Renal cortex interstitium (tissue), 15 donors: ENCODE measurements around the gene PRSS53. TPM values are rescaled to one million over a fixed set of nuclear protein-coding genes. Genes with fewer than 3 reads are reported as not detected.
"Not testable (repeated sequence)": the region's sequence is repeated elsewhere in the genome, so short reads cannot be mapped to it uniquely, and the experiment has no call there.

Source experiments
- DNase-seq, 11 donors: peaks; one replicate each; pipeline ENCODE4 v3.0.0-alpha.2; 2013; ENCODE audit warnings: low read depth in 9 of 11, low spot score in 4 of 11; ENCODE audit errors: extremely low read depth in 1 of 11
- long read RNA-seq, 16 experiments: transcript quantifications; one replicate each; lab custom pipeline, GENCODE V29; 2026
- polyA plus RNA-seq, 3 donors: library from polyadenylated mRNA; unstranded; fragments of 120-200 nt; gene quantifications; one replicate each; pipeline ENCODE4 v1.2.1, GENCODE V29; 2013; ENCODE audit not compliant: insufficient read length in 3 of 3

Gene PRSS53
- 1 to 10 TPM in 2 of 3 donors, under 1 TPM in 1; 0.89 to 1.8 (median 1.2) TPM for polyA plus RNA-seq
- long read RNA-seq, donor 1, partial matches to known transcripts = 7 of 12 reads
- long read RNA-seq, donor 1, other reads (novel, unspliced or antisense) = 5 of 12 reads
- long read RNA-seq, donor 2 = 0 reads
- long read RNA-seq, donor 3, partial matches to known transcripts = 21 of 21 reads
- long read RNA-seq, donor 3, other reads (novel, unspliced or antisense) = 0 of 21 reads
- long read RNA-seq, donor 4 = 0 reads
- long read RNA-seq, donor 5 = 0 reads
- long read RNA-seq, donor 6 = 0 reads
- long read RNA-seq, donor 7 = 0 reads
- long read RNA-seq, donor 8 = 0 reads
- long read RNA-seq, donor 9 = 0 reads
- long read RNA-seq, donor 10 = 0 reads
- long read RNA-seq, donor 11 = 0 reads
- long read RNA-seq, donor 12 = 0 reads
- long read RNA-seq, donor 13 = 0 reads
- long read RNA-seq, donor 14, partial matches to known transcripts = 0 of 11 reads
- long read RNA-seq, donor 14, other reads (novel, unspliced or antisense) = 11 of 11 reads
- long read RNA-seq, donor 15 = 0 reads
- long read RNA-seq, donor 16 = 0 reads

DNA sequence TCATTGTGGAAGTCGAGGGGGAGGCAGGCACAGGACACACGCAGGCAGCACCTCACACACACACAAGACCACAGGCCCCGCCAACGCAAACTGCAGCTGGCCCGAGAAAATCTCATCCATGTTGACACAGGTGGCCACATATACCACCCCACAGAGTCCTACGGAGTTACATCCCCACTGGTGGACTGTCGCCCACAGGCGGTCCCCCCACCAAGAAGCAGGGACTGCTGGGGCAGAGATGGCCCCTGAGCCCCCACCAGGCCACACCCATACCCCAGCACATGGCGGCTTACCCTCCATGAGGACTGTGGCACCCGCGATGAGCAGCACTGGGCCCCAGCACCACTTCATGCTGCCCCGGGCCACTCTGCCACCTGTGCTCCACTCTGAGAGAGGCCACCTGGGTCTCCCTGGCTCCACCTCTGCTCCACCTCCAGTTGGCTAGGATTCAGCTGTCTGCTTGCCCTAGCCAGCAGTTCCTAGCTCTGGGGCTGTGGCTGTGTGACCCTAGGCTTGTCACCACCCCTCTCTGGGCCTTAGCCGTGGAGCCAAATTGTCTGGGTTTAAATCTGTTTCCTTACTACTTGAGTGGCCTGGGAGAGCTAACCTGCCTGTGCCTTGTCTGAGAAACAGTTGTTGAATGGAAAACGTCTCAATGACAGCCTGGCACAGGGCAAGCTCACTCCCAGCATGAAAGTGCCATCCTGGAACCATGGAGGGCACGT, at the start of gene PRSS53:
Gene PRSS53 (minus strand): TSS at position 485 of the 725 bp plus-strand sequence. CDS start 134 bp downstream, at position 351.
- DNase-seq = no peak

DNA sequence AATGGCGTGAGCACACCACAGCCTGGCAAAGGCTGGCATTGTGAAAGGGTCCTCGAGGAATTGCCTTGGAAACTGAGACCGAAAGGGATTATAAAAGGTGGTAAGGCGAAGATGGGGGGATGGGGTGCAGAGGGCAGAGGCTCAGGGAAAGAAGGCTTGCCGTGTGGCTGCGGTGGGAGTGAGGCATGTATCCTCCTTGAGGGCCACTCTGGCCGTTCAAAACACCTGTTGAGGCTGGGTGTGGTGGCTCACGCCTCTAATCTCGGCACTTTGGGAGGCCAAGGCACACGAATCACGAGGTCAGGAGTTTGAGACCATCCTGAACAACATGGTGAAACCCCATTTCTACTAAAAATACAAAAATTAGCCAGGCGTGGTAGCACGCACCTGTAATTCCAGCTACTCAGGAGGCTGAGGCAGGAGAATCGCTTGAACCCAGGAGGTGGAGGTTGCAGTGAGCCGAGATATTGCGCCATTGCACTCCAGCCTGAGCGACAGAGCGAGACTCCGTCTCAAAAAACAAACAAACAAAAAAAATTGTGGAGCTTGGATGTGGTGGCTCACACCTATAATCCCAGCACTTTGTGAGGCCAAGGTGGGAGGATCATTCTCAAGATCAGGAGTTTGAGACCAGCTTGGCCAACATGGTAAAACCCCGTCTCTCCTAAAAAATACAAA, 48.2 kb upstream of the PRSS53 start:
- not testable (repeated sequence) for DNase-seq

DNA sequence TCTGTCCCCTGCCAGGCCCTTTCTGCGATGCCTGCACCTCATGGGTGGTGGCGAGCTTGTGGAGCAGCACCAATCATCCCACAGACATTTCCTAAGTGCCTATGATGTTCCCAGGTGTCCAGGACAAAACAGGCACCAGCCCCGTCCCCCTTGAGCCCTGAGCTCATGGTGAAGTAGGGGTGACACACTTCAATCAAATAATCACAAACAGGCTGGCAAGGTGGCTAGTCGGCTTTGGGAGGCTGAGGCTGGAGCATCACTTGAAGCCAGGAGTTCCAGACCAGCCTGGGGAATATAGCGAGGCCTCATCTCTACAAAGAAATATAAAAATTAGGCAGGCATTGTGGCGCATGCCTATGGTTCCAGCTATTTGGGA, 47.5 kb upstream of the PRSS53 start:
- no peak for DNase-seq

DNA sequence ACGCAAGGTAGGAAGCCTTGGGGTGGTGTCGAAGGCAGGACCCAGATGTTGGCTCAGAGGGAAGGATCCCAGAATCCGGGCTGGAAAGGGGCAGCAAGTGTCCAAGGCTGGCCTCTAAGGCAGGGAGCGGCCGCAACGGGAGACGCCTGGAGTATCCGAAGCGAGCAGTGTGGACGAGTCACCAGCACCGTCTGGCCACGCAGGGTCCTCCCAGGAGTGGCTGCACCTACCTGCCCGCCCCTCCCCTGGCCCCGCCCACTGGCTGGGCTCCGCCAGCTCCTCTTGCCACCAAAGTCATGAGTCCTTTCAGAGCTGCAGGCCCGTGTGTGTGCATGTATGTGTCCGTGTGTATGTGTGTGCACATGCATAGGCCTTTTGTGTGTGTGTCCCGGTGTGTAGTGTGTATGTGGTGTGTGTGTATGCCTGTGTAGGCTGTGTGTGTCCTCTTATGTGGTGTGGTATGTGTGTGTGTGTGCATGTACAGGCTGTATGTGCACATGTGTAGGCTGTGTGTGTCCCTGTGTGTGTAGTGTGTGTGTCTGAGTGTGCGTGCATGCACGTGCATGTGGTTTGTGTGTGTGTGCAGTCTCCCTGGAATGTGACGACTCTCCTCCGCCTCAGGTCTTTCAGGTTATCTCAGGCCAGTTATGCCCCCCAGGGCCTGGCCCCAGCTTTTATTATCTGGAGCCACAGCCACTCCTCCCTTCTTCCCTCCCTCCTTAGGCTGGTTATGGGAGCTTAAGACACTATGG, 47.0 kb upstream of the PRSS53 start, which contains the start of gene PRSS8:
Gene PRSS8 (minus strand): TSS at position 193 of the 752 bp plus-strand sequence. CDS start 229 bp downstream, outside the sequence.
- DNase-seq = peak in 1 of 11 donors; percentile 27

DNA sequence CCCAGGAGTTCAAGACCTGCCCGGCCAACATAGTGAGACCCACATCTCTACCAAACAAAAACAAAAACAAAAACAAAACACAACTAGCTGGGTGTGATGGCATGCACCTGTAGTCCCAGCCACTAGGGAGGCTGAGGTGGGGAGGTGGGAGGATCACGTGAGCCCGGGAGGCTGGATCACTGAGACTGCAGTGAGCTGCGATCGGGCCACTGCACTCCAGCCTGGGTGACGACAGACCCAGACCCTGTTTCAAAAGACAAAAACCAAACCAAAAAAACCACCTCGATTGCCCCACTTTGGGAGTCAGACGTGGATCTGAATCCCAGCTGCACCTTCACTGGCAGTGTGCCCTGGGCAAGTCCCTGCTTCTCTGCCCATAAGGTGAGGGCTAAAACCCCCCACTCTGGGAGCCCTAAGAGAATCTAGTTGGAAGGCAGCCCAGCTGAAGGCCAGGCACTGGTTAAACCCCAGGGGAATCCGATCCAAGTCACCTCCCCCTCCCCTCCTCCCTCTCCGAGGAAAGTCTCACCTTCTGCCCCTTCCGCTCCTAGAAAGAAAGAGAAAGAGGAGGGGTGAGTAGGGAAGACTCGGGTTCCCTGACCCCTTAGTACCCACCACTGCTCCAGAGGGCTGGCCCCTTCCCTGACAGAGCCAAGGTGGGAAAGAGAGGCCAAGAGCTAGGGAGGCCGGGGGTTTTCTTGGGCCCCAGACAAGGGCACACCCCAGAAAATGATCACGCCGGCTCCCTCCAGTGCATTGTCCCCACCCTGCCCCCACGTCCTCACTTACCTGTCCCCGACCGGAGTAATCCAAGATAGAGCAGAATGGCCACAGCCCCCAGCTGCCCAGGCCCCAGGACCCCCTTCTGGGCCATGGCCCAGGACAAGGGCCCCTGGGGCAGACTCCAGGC, 46.1 kb upstream of the PRSS53 start:
- DNase-seq = peak in 1 of 11 donors; percentile 44

DNA sequence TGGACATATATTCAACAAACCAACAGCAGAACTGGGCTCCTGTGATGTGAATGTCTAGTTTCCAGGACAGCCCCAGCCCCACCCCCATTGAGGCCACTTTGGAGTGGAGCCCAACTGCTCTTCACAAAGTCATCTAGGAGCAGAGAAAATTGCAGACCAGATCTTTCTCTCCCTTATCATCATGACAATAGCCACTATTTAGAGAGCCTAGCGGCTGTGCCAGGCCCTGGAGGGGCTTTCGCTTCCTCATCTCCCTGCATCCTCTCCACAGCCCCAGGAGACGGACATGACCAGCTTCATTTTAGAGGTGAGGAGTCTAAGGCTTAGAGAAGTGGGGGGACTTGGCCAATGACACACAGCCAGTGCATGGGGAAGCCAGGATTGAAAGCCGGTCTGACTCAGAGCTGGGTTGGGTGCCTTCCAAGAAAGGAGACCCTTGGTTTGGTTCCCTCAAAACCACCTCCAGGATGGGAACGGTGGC, 45.4 kb upstream of the PRSS53 start:
- no peak for DNase-seq

DNA sequence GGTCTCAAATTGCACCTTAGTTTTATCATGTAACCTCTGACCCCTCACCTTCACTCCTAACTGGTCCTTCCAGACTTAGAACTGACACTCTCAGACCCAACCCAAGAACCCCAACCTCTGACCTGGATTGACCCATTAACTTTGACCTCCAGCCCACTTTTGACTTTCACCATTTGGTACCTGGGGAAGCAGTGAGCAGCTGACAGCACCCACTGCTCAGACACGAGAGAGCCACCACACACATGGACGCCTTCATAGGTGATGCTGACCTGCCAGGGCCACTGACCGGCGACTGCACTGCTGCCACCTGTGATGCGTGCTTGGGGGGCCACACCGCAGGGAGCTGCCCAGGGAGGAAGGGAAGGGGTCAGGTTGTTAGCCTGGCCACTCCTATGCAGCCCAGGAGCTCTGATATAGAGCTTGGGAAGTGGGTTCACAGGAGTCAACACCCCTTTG, 44.3 kb upstream of the PRSS53 start:
- DNase-seq = no peak

DNA sequence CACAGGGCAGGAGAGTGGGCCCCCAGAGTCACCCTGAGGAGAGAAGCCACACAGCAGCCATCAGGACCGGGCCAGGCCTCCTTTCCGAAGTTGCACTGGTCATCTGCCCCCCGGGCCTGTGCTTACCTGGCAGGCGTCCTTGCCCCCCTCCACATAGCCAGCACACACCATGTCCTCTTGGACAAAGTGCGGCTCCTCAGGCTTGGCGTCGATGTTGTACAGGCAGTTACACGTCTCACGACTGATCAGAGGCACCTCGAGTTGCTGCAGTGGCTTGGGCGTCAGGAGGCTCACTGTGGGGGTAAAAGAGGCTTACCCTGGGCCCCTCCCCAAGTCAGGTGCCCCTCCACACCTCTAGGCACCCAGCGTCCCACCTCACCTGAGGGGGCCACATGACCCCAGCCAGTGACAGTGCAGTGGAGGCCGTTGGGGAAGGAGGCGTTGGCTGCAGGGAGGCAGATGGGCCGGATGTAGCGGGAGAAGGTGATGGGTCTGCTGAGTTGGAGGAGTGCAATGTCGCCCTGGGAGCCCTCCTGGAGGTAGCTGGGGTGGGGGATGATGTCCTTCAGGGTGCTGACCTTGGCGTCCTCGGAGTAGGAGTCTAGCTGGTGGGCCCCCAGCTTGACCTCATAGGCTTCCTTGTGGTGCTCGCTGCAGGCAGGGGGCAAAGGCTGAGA, 43.7 kb upstream of the PRSS53 start:
- DNase-seq = no peak

DNA sequence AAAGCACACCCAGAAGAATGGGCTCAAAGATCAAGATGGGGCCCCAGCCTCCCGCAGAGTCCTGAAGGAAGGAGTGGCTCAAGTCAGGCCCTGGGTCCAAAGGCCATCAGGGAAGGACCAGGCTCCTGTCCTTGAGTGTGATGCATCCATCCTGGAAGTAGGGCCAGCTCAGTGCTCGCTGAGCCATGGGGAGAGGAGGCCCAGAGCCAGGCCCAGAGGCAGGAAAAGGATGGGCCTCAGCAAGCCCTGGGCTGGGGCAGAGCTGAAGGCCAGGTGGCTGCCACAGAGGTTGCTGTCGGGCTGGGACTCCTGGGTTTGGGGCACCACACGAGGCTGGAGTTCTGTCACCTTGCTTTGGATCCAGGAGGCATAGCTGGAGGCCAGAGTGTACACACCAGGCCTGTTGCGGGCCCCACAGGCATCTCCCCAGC, 43.1 kb upstream of the PRSS53 start:
- DNase-seq = no peak

DNA sequence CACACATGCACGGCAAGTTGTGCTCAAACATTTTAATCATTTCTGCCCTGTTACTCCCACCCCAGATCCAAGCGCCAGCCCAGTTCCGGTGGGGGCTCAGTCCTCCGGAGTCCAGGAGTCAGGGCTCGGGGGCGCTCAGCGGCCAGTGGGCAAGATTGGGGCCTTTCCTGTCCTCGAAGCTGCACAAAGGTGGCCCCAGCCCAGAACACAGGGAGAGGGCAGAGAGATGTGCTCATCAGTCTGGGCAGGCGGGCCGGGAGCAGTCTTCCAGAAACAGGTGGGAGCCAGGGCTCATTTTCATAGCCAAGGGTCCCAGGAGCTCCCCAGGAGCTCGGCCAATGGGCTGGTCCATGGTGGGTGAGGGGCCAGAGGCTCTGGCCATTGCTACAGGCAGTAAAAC, 42.7 kb upstream of the PRSS53 start:
- no peak for DNase-seq

DNA sequence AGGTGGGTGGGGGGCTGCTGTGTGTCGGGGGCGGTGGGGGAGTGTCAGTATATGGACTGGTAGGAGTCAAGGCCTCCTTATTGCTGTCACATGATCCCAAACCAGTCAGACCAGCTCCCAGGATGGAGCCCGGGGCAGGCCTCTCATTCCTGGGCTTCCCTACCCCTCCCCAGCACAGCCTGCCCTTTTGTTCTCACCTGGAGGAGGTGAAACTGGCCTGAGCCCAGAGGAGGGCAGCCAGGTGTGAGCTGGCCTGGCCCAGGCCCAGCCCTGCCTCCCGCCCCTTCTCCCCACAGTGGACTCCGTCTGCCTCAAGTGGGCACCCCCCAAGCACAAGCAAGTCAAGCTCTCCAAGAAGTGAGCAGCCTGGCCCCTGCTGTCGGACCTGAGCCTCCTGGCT, 42.2 kb upstream of the PRSS53 start:
- no peak for DNase-seq

DNA sequence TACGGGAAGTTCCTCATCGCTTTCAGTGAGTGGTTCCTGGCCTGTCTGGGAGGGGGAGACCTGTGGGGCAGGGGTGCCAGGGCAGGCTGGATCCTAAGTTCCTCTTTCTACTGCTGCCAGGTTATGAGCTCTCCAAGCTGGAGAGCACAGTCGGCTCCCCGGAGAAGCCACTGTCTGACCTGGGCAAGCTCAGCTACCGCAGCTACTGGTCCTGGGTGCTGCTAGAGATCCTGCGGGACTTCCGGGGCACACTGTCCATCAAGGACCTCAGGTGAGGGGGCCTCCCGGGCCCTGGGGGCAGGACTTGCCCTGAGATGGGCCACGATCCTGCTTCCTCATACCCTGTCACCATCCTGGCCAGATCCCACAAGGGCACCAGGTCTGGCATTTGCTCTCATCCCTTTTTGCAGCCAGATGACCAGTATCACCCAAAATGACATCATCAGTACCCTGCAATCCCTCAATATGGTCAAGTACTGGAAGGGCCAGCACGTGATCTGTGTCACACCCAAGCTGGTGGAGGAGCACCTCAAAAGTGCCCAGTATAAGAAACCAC, 41.7 kb upstream of the PRSS53 start:
- no peak for DNase-seq

DNA sequence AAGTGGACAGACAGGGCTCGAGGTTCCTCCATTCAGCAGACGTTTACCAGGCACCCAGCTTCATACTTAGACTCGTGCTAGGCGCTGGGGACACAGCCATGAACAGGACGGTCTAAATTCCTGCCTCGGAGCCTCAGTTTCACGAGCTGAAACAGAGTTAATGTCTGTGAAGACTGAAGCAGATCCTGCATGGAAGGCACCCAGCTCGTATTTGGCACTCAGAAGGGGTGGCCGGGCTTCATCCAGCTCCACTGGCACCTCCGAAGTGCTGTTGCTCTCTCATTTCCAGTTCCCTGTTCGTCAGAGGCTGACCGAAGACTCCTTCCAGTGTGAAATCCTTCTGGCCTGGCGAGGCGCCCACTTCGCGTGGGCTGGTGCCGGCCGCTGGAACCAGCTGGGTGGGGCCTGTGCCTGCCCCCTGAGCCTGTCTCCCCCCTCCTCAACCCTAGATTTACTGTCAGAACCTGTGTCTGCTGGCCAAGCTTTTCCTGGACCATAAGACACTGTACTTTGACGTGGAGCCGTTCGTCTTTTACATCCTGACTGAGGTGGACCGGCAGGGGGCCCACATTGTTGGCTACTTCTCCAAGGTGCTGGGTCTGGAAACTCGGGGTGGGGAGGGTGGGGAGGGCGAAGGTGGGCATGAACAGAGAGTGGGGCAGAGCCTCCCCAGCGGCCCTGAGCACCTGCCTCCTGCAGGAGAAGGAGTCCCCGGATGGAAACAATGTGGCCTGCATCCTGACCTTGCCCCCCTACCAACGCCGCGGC, 41.0 kb upstream of the PRSS53 start:
- DNase-seq = no peak

DNA sequence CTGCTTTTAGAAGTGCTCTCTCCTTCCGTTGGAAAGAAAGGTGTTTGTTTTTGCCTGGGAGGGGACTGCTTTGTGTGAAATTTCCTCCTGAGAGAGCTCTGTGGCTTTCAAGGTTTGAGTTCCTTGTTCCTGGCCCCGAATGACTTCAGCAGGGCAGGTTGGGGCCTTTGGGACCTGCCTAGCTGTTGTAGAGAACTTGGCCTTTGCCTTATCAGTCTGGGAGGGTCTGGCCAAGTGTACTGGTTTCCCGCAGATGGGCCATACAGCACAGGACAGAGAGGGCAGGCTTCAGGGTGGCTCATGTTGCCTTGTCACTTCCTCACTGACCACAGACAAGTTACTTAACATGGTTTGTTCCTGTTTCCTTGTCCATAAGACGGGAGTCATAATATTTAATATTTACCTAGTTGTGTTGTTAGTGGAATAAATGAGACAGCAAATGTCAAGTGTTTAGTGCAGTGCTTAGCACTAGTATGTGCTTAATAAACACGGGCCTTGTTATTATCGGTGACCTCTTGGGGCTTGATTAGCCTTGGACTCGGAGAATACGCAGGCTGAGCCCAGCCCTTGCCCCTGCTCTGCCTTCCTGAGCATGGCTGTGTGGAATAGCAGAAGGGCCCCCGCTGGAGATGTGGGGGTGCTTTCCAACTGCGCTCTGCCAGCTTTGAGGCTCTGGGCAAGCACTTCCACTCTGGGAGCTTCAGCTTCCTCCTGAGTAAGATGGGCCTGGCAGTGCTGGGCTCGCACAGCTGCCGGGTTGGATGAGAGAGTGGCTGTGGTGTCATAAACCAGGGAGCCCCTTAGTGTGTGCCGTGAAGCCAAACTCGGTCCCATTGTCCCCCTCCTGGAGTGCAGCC, 40.2 kb upstream of the PRSS53 start:
- DNase-seq = no peak

DNA sequence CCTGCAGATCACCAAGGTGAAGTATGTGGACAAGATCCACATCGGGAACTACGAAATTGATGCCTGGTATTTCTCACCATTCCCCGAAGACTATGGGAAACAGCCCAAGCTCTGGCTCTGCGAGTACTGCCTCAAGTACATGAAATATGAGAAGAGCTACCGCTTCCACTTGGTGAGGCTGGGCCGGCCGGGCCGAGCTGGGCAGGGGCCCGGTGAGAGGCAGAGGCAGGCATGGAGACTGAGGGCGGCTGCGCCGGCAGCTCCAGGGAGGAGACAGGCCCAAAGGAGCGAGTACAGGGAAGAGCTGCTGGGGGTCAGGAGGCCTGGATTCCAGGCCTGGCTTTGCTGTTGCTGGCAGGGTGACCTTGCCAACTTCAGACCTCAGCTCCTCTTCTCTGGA, 38.4 kb upstream of the PRSS53 start:
- DNase-seq = no peak
